KMS-11 (cell line): ENCODE measurements around the gene KRTAP10-12.

Experiments used
- H2AFZ ChIP-seq: fragments of 200-600 bp; sonication (generic); 2 replicates; pipeline ENCODE4 v1.6.1; 2016; ENCODE audit warnings: antibody characterized with exemption, mixed run types, low read depth
- H3K27ac ChIP-seq: fragments of 200-600 bp; sonication (generic); 2 replicates; pipeline ENCODE4 v1.6.1; 2016; ENCODE audit warnings: mild to moderate bottlenecking, mixed run types
- H3K27me3 ChIP-seq: fragments of 200-600 bp; sonication (generic); 2 replicates; pipeline ENCODE4 v1.6.1; 2017; ENCODE audit warnings: mild to moderate bottlenecking, low read depth, mixed run types, moderate library complexity; ENCODE audit not compliant: insufficient read depth
- H3K36me3 ChIP-seq: fragments of 200-600 bp; sonication (generic); 2 replicates; pipeline ENCODE4 v1.6.1; 2017; ENCODE audit warnings: mild to moderate bottlenecking, mixed run types; ENCODE audit not compliant: insufficient read depth
- H3K4me1 ChIP-seq: fragments of 200-600 bp; sonication (generic); 2 replicates; pipeline ENCODE4 v1.6.1; 2016; ENCODE audit warnings: mild to moderate bottlenecking, low read depth, mixed run types; ENCODE audit not compliant: poor library complexity, severe bottlenecking
- H3K4me2 ChIP-seq: fragments of 200-600 bp; sonication (generic); 2 replicates; pipeline ENCODE4 v1.7.0; 2016; ENCODE audit warnings: mild to moderate bottlenecking, mixed run types
- H3K4me3 ChIP-seq: fragments of 200-600 bp; sonication (generic); IDR thresholded peaks from 2 replicates; pipeline ENCODE4 v1.6.1; 2017; ENCODE audit warnings: low read depth, low read length, mixed read lengths; ENCODE audit not compliant: insufficient read depth
- H3K79me2 ChIP-seq: fragments of 200-600 bp; sonication (generic); 2 replicates; pipeline ENCODE4 v1.6.1; 2016; ENCODE audit warnings: low read depth, mixed run types; ENCODE audit not compliant: insufficient read depth
- H3K9ac ChIP-seq: fragments of 200-600 bp; sonication (generic); 2 replicates; pipeline ENCODE4 v1.6.1; 2016; ENCODE audit warnings: mild to moderate bottlenecking, mixed run types
- H4K20me1 ChIP-seq: fragments of 200-600 bp; sonication (generic); 2 replicates; pipeline ENCODE4 v1.6.1; 2016; ENCODE audit warnings: mild to moderate bottlenecking, mixed run types; ENCODE audit not compliant: insufficient read depth
- TF ChIP-seq, protein P1 (sequence below): fragments of 200-600 bp; sonication (generic); conservative IDR thresholded peaks from 2 replicates; pipeline ENCODE4 v1.6.1; 2017; ENCODE audit warnings: low read depth, mild to moderate bottlenecking, antibody characterized with exemption, low read length, moderate library complexity, mixed read lengths

Gene KRTAP10-12

DNA sequence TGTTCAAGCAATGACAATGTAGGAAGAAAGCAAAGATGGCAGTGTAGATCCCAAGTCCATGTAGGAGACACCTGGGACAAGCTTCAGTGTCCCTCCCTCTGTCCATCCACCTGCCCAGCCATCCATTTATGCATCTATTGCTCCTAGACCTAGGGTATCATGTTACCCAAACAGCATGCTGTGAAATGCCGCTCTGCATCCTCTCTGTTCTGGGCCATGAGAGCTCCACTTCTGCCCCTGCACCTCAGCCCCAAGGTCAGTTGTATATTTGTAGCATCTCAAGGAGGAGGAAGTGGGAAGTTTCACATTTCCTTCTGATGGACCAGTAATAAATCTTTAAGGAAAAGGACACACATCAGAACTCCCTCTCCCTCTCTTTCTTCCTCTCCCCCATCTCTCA, 42.3 kb downstream of the KRTAP10-12 start:
- Histone ChIP-seq H3K4me1 (no peaks in the 10 kb centered on the region), H2AFZ (no peak overlapping the region), H3K36me3 (no peaks in the 10 kb centered on the region), H3K79me2 (no peaks in the 10 kb centered on the region), H3K27me3 (peaks cover 70% of the 10 kb centered on the region; the same call in 1 of the 2 replicates), H4K20me1 (no peaks in the 10 kb centered on the region), H3K4me3 (no peak overlapping the region), H3K9ac (no peak overlapping the region), H3K4me2 (no peak overlapping the region), H3K27ac (no peak overlapping the region)
- TF ChIP-seq, protein P1, sequence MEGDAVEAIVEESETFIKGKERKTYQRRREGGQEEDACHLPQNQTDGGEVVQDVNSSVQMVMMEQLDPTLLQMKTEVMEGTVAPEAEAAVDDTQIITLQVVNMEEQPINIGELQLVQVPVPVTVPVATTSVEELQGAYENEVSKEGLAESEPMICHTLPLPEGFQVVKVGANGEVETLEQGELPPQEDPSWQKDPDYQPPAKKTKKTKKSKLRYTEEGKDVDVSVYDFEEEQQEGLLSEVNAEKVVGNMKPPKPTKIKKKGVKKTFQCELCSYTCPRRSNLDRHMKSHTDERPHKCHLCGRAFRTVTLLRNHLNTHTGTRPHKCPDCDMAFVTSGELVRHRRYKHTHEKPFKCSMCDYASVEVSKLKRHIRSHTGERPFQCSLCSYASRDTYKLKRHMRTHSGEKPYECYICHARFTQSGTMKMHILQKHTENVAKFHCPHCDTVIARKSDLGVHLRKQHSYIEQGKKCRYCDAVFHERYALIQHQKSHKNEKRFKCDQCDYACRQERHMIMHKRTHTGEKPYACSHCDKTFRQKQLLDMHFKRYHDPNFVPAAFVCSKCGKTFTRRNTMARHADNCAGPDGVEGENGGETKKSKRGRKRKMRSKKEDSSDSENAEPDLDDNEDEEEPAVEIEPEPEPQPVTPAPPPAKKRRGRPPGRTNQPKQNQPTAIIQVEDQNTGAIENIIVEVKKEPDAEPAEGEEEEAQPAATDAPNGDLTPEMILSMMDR, result no peak

DNA sequence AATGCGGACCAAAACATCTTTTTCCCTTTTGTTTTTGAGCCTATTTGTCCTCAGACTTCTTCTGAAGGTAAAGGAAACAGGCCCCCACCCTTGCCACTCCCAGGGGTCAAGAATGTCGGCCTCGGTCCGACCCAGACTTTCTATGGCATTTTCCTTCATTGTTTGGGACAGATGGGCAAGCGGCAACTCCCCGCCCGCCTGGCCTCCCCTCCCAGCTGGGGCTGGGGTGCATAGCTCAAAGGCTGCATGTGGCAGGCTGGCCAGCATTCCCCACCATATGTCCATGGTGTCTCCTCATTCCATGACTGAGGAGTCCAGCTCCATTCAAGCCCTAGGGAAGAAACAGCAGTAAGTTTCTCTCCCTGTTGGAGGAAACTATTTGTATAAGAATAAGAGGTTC, 43.8 kb downstream of the KRTAP10-12 start:
- Histone ChIP-seq H3K79me2 (no peaks in the 10 kb centered on the region), H2AFZ (no peak overlapping the region), H3K4me3 (no peak overlapping the region), H3K36me3 (no peaks in the 10 kb centered on the region), H3K9ac (no peak overlapping the region), H3K4me2 (no peak overlapping the region), H3K4me1 (no peaks in the 10 kb centered on the region), H3K27me3 (peaks cover 74% of the 10 kb centered on the region), H4K20me1 (no peaks in the 10 kb centered on the region), H3K27ac (no peak overlapping the region)
- TF ChIP-seq, protein P1, result no peak

DNA sequence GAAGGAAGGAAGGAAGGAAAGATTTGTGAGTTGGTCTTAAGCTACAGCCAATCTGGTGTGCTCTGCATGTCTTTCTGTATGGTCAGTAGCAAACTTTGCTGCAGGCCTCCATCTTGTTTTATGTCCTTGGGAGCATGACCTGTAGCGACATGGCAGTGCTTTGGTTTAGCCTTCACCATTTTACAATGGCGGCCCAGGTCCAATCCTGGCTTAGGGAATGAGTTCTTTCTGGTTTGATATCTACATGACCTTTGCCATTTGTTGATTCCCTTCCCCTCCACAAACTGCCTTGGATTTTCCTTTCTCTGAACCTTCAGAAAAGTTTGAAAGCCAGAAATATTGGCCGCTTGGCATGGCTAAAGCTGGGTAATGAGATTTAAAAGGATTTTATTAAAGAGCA, 44.9 kb downstream of the KRTAP10-12 start:
- no peaks in the 10 kb centered on the region for H3K4me1 ChIP-seq
- H3K27me3 ChIP-seq, result peaks cover 78% of the 10 kb centered on the region
- H2AFZ ChIP-seq, result no peak overlapping the region
- no peak overlapping the region for H3K27ac ChIP-seq
- H3K4me3 ChIP-seq, result no peak overlapping the region
- no peak overlapping the region for H3K4me2 ChIP-seq
- TF ChIP-seq, protein P1, result no peak
- H3K36me3 ChIP-seq, result no peaks in the 10 kb centered on the region
- no peaks in the 10 kb centered on the region for H3K79me2 ChIP-seq
- H4K20me1 ChIP-seq, result no peaks in the 10 kb centered on the region
- no peak overlapping the region for H3K9ac ChIP-seq

DNA sequence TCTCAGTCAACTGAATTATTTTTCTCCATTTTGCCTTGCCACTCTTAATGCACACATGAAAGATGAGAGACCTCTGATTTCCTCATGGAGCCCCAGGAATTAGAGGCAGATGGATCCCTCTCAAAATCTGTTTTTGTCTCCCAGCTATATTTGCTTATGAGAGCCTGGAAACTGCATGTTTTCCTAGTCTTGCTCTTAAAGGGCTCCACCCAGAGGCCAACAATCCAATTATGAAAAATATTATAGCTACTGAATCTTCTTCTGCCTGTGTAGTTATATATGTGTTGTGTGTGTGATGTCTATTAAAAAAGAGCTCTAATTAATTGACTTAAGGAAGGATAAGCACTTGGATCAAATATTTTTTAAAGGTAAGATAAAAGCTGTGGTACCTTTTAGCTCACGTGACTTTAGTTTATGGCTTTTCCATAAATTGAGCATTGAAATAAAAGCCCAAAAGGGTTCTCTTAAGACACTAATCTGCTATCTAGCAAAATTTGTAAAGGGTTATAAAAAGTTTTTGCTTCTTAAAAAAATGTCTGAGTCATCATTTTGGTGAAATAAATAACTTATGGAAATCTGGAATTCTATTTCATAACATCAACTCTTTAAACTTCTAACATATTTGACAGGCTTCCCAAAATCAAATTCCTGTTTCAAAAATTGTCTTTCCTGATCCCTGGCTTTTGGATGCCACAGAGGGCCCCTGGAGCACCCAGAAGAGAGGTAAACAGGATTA, 45.6 kb downstream of the KRTAP10-12 start:
- H3K9ac ChIP-seq, result no peak overlapping the region
- H3K27ac ChIP-seq, result no peak overlapping the region
- H4K20me1 ChIP-seq, result no peaks in the 10 kb centered on the region
- TF ChIP-seq, protein P1, result no peak
- no peaks in the 10 kb centered on the region for H3K36me3 ChIP-seq
- no peak overlapping the region for H2AFZ ChIP-seq
- H3K4me1 ChIP-seq, result no peaks in the 10 kb centered on the region
- no peak overlapping the region for H3K4me3 ChIP-seq
- peaks cover 85% of the 10 kb centered on the region for H3K27me3 ChIP-seq
- no peaks in the 10 kb centered on the region for H3K79me2 ChIP-seq
- H3K4me2 ChIP-seq, result no peak overlapping the region
